Keratinocyte (primary cell): ENCODE data around the gene CYP4F22.
A peak's percentile ranks its signal among the peaks of the same experiment; 100 is the strongest.

Experiments used
- EZH2 ChIP-seq: IDR thresholded peaks from one replicate; pipeline ENCODE4 v1.6.1; 2012; ENCODE audit warnings: inconsistent platforms, mild to moderate bottlenecking, low read length, moderate library complexity
- TF ChIP-seq, protein P1 (sequence below), 3 experiments: IDR thresholded peaks in 1 of 3; conservative IDR thresholded peaks in 1 of 3; optimal IDR thresholded peaks in 1 of 3; 2 replicates in 2 of 3; 3 replicates in 1 of 3; pipeline versions ENCODE3 to v1.5.1; 2011; ENCODE audit warnings: low read length in 3 of 3, mild to moderate bottlenecking in 3 of 3, moderate library complexity in 2 of 3, control low read depth in 1 of 3, inconsistent platforms in 1 of 3; ENCODE audit not compliant: insufficient read depth in 2 of 3; ENCODE audit errors: extremely low read depth in 1 of 3

DNA sequence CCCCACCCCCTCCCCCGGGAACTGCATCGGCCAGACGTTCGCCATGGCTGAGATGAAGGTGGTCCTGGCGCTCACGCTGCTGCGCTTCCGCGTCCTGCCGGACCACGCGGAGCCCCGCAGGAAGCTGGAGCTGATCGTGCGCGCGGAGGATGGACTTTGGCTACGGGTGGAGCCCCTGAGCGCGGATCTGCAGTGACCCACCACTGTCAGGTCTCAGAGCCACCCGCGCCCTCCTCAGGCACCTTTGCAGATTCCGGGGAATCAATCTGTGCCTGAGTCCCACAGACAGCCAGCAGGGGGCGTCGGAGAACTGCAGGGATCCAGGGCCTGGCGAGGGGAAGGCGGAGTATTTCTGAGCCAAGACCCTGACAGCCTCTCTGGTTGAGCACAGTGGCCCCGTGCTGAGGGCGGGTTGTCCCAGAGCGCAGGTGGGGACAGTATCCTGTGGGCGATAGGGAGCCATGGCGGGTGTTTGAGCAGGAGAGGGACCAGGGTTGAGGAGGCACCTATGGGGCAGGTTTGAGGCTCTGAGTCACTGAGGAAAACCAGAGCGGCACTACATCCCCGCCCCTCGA lies 76.3 kb downstream of the CYP4F22 start:
- TF ChIP-seq EZH2: no peak
- TF ChIP-seq, protein P1, sequence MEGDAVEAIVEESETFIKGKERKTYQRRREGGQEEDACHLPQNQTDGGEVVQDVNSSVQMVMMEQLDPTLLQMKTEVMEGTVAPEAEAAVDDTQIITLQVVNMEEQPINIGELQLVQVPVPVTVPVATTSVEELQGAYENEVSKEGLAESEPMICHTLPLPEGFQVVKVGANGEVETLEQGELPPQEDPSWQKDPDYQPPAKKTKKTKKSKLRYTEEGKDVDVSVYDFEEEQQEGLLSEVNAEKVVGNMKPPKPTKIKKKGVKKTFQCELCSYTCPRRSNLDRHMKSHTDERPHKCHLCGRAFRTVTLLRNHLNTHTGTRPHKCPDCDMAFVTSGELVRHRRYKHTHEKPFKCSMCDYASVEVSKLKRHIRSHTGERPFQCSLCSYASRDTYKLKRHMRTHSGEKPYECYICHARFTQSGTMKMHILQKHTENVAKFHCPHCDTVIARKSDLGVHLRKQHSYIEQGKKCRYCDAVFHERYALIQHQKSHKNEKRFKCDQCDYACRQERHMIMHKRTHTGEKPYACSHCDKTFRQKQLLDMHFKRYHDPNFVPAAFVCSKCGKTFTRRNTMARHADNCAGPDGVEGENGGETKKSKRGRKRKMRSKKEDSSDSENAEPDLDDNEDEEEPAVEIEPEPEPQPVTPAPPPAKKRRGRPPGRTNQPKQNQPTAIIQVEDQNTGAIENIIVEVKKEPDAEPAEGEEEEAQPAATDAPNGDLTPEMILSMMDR (optimal IDR thresholded peaks at IDR 0.05 in 1 of 3, IDR thresholded peaks at IDR 0.05 in 1 of 3, conservative IDR thresholded peaks at IDR 0.05 in 1 of 3; ENCODE audit: extremely low read depth in 1 of 3, insufficient read depth in 2 of 3, low read length in 3 of 3): peak; percentile 86 to 92 (median 87)
